A549 (cell line): Measurements from ENCODE around the gene PGAM1. TPM values are rescaled to one million over a fixed set of nuclear protein-coding genes. Genes with fewer than 3 reads are reported as not detected.

ENCODE experiments used
- ATAC-seq, 2 experiments: fragments of 200-7000 bp in 1 of 2; fragments of >200 bp in 1 of 2; cut with Nextera tagmentation in 1 of 2; cut with Tn5 transposase in 1 of 2; 3 replicates each; pipeline versions ENCODE4 v1.8.0 to v1.9.1; 2018 to 2020; ENCODE audit warnings: mild to moderate bottlenecking in 1 of 2, moderate library complexity in 1 of 2
- CTCF ChIA-PET: fragments of 300-600 bp; sonication (Branson Sonifier 250); formaldehyde crosslinking; extraction: SDS; loops from one replicate; lab custom pipeline; 2021; ENCODE audit warnings: antibody characterized with exemption, inconsistent platforms; lab: Yijun Ruan, JAX
- POLR2A ChIA-PET: fragments of 350-600 bp; formaldehyde crosslinking; extraction: SDS; loops from one replicate; lab custom pipeline; 2021; ENCODE audit warnings: antibody characterized with exemption, inconsistent platforms; lab: Yijun Ruan, JAX
- DNase-seq, 2 experiments: peaks; one replicate each; pipeline versions ENCODE4 v3.0.0 to v3.0.0-alpha.2; 2011 to 2016; ENCODE audit warnings: low read depth in 1 of 2, low spot score in 1 of 2
- FAIRE-seq: peaks from 2 replicates; lab custom pipeline; 2011; peaks lifted over from hg19 to GRCh38; lab: Jason Lieb, UNC
- H3K27ac ChIP-seq, 2 experiments: fragments of >200 bp; sonication (Bioruptor Twin); formaldehyde crosslinking; 3 replicates each; pipeline ENCODE4 v1.5.1; 2016 to 2017
- H3K4me1 ChIP-seq: fragments of >200 bp; sonication (Bioruptor Twin); formaldehyde crosslinking; 3 replicates; pipeline ENCODE4 v1.6.1; 2016
- H3K4me2 ChIP-seq: fragments of >200 bp; sonication (Bioruptor Twin); formaldehyde crosslinking; 3 replicates; pipeline ENCODE4 v1.6.1; 2016
- H3K4me3 ChIP-seq: fragments of >200 bp; sonication (Bioruptor Twin); formaldehyde crosslinking; 3 replicates; pipeline ENCODE4 v1.5.1; 2016
- H3K9me3 ChIP-seq: fragments of >200 bp; sonication (Bioruptor Twin); formaldehyde crosslinking; 3 replicates; pipeline ENCODE4 v1.6.1; 2016
- BHLHE40 ChIP-seq: IDR thresholded peaks from 2 replicates; pipeline ENCODE4 v1.6.1; 2012; ENCODE audit warnings: low read depth, low read length, inconsistent platforms
- CBX2 ChIP-seq: fragments of 200-600 bp; sonication (generic); IDR thresholded peaks from 2 replicates; pipeline ENCODE4 v1.6.1; 2016; ENCODE audit warnings: low read depth, mild to moderate bottlenecking, borderline replicate concordance
- CEBPB ChIP-seq, 2 experiments: fragments of >200 bp in 1 of 2; sonication (Bioruptor Twin) in 1 of 2; formaldehyde crosslinking in 1 of 2; IDR thresholded peaks; 2 replicates each; pipeline ENCODE4 v1.6.1; 2012 to 2016
- CHD4 ChIP-seq: fragments of 200-600 bp; sonication (generic); IDR thresholded peaks from 2 replicates; pipeline ENCODE4 v1.6.1; 2016; ENCODE audit warnings: antibody characterized with exemption, mild to moderate bottlenecking, borderline replicate concordance
- EP300 ChIP-seq, 2 experiments: fragments of >200 bp; sonication (Bioruptor Twin); formaldehyde crosslinking; IDR thresholded peaks; 2 replicates in 1 of 2; 3 replicates in 1 of 2; pipeline ENCODE4 v1.6.1; 2016 to 2017
- FOSB ChIP-seq: fragments of 250-450 bp; sonication (Bioruptor Pico); IDR thresholded peaks from 2 replicates; pipeline ENCODE4 v1.5.0; 2020; ENCODE audit warnings: mild to moderate bottlenecking, moderate library complexity
- FOXS1 ChIP-seq: fragments of 250-450 bp; sonication (Bioruptor Pico); IDR thresholded peaks from 2 replicates; pipeline ENCODE4 v1.5.0; 2020; ENCODE audit warnings: mild to moderate bottlenecking, moderate library complexity
- GATA3 ChIP-seq: IDR thresholded peaks from 2 replicates; pipeline ENCODE4 v1.6.1; 2012; ENCODE audit warnings: borderline replicate concordance
- HDAC2 ChIP-seq: fragments of 200-600 bp; sonication (generic); IDR thresholded peaks from 2 replicates; pipeline ENCODE4 v1.6.1; 2016
- HEYL ChIP-seq: fragments of 250-450 bp; sonication (Bioruptor Pico); IDR thresholded peaks from 2 replicates; pipeline ENCODE4 v1.8.0; 2021; ENCODE audit warnings: mild to moderate bottlenecking, moderate library complexity
- HOXB5 ChIP-seq: fragments of 250-450 bp; sonication (Bioruptor Pico); IDR thresholded peaks from 2 replicates; pipeline ENCODE4 v1.5.0; 2020; ENCODE audit warnings: mild to moderate bottlenecking, moderate library complexity
- NFE2L2 ChIP-seq: fragments of 150-350 bp; conservative IDR thresholded peaks from 2 replicates; pipeline ENCODE4 v1.6.1; 2014; ENCODE audit warnings: low read length
- NR3C1 ChIP-seq: fragments of >200 bp; sonication (Bioruptor Twin); formaldehyde crosslinking; IDR thresholded peaks from 3 replicates; pipeline ENCODE4 v1.6.1; 2017
- PHF8 ChIP-seq: fragments of 200-600 bp; sonication (generic); IDR thresholded peaks from 2 replicates; pipeline ENCODE4 v1.6.1; 2016; ENCODE audit warnings: low read depth, mild to moderate bottlenecking, antibody characterized with exemption, moderate library complexity, borderline replicate concordance
- POLR2A ChIP-seq: IDR thresholded peaks from 2 replicates; pipeline ENCODE4 v1.6.1; 2012; ENCODE audit warnings: mild to moderate bottlenecking, low read length
- POLR2AphosphoS2 ChIP-seq: conservative IDR thresholded peaks from 2 replicates; pipeline ENCODE4 v1.6.1; 2012; ENCODE audit warnings: low read length, improper control_type of control experiment, inconsistent platforms
- RCOR1 ChIP-seq: fragments of 150-350 bp; IDR thresholded peaks from 2 replicates; pipeline ENCODE4 v1.6.1; 2014; ENCODE audit warnings: antibody characterized with exemption, low read length, low read depth
- TP53 ChIP-seq: fragments of 250-450 bp; sonication (Bioruptor Pico); IDR thresholded peaks from 2 replicates; pipeline ENCODE4 v1.5.0; 2021; ENCODE audit warnings: mild to moderate bottlenecking, moderate library complexity
- ZC3H11A ChIP-seq: fragments of 450-650 bp; IDR thresholded peaks from 2 replicates; pipeline ENCODE4 v1.6.1; 2014; ENCODE audit warnings: antibody characterized with exemption, mild to moderate bottlenecking
- WGBS: methylation state at CpG from one replicate; pipeline ENCODE4 v1.1.6; 2017; ENCODE audit errors: missing lambda C conversion rate; 5-methylcytosine and 5-hydroxymethylcytosine counted together
- polyA plus RNA-seq, 4 experiments: library from polyadenylated mRNA; depleted of rRNA in 3 of 4; stranded (reverse); fragments of >200 nt; fragmentation: RNase III in 1 of 4; extraction: RNeasy Plus Mini Kit Qiagen cat#74134 plus additional on column Dnase treatment in 1 of 4; gene quantifications; 2 replicates in 3 of 4; 3 replicates in 1 of 4; pipeline ENCODE4 v1.2.3, GENCODE V29; 2011 to 2017
- TF ChIP-seq, protein P1 (sequence below): fragments of 450-650 bp; IDR thresholded peaks from 2 replicates; pipeline ENCODE4 v1.6.1; 2014; ENCODE audit warnings: antibody characterized with exemption
- TF ChIP-seq, protein P2 (sequence below): IDR thresholded peaks from 2 replicates; pipeline ENCODE4 v1.6.1; 2012
- TF ChIP-seq, protein P3 (sequence below): fragments of 150-350 bp; IDR thresholded peaks from 2 replicates; pipeline ENCODE4 v1.6.1; 2014; ENCODE audit warnings: low read depth, mild to moderate bottlenecking, low read length
- TF ChIP-seq, protein P4 (sequence below): fragments of >200 bp; sonication (Bioruptor Twin); formaldehyde crosslinking; IDR thresholded peaks from 3 replicates; pipeline ENCODE4 v1.5.1; 2016
- TF ChIP-seq, protein P5 (sequence below): fragments of >200 bp; sonication (Bioruptor Twin); formaldehyde crosslinking; IDR thresholded peaks from 3 replicates; pipeline ENCODE4 v1.6.1; 2016
- TF ChIP-seq, protein P6 (sequence below): IDR thresholded peaks from 2 replicates; pipeline ENCODE4 v1.6.1; 2012; ENCODE audit warnings: low read depth, borderline replicate concordance
- TF ChIP-seq, protein P7 (sequence below): fragments of 200-600 bp; sonication (generic); IDR thresholded peaks from 2 replicates; pipeline ENCODE4 v1.6.1; 2016; ENCODE audit warnings: antibody characterized with exemption, mild to moderate bottlenecking, moderate library complexity

PGAM1 gene
- polyA plus RNA-seq, 2 of the 4 experiments (the other 2 are of a cell fraction): 459 to 557 TPM

DNA sequence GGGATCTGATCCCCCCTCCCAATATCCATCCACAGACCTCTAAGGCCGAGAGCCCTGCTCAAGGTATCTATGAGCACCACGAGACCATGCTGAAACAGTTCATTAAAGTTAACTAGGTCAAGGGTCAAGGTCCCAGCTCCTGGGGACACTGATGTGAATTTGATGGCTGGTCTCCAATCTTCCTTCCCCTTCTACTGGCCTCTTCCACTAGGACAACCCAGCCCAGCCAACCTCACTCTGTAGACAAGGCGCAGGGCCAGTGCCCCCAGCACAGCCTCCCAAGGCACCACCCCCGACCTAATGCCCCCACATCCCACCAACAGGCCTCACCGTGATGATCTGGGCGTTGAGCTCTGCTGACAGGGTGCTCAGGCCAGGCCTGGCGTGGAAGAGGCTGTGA lies 40.4 kb upstream of the PGAM1 start:
- no peaks in the 10 kb centered on the region for H3K4me1 ChIP-seq
- TF ChIP-seq, protein P1, sequence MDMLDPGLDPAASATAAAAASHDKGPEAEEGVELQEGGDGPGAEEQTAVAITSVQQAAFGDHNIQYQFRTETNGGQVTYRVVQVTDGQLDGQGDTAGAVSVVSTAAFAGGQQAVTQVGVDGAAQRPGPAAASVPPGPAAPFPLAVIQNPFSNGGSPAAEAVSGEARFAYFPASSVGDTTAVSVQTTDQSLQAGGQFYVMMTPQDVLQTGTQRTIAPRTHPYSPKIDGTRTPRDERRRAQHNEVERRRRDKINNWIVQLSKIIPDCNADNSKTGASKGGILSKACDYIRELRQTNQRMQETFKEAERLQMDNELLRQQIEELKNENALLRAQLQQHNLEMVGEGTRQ: no peak
- TF ChIP-seq, protein P2, sequence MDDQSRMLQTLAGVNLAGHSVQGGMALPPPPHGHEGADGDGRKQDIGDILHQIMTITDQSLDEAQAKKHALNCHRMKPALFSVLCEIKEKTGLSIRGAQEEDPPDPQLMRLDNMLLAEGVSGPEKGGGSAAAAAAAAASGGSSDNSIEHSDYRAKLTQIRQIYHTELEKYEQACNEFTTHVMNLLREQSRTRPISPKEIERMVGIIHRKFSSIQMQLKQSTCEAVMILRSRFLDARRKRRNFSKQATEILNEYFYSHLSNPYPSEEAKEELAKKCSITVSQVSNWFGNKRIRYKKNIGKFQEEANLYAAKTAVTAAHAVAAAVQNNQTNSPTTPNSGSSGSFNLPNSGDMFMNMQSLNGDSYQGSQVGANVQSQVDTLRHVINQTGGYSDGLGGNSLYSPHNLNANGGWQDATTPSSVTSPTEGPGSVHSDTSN: no peak
- TF ChIP-seq FOXS1 (CRISPR knock-in tag) (no peak), BHLHE40 (no peak), NR3C1 (no peak), POLR2AphosphoS2 (no peak; the same call in 1 of the 2 replicates), HDAC2 (no peak), GATA3 (no peak), ZC3H11A (no peak), RCOR1 (no peak), CEBPB (IDR thresholded peaks at IDR 0.05) (no peak), HOXB5 (CRISPR knock-in tag) (no peak), CHD4 (no peak)
- TF ChIP-seq, protein P3, sequence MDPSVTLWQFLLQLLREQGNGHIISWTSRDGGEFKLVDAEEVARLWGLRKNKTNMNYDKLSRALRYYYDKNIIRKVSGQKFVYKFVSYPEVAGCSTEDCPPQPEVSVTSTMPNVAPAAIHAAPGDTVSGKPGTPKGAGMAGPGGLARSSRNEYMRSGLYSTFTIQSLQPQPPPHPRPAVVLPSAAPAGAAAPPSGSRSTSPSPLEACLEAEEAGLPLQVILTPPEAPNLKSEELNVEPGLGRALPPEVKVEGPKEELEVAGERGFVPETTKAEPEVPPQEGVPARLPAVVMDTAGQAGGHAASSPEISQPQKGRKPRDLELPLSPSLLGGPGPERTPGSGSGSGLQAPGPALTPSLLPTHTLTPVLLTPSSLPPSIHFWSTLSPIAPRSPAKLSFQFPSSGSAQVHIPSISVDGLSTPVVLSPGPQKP: no peak
- TF ChIP-seq, protein P4, sequence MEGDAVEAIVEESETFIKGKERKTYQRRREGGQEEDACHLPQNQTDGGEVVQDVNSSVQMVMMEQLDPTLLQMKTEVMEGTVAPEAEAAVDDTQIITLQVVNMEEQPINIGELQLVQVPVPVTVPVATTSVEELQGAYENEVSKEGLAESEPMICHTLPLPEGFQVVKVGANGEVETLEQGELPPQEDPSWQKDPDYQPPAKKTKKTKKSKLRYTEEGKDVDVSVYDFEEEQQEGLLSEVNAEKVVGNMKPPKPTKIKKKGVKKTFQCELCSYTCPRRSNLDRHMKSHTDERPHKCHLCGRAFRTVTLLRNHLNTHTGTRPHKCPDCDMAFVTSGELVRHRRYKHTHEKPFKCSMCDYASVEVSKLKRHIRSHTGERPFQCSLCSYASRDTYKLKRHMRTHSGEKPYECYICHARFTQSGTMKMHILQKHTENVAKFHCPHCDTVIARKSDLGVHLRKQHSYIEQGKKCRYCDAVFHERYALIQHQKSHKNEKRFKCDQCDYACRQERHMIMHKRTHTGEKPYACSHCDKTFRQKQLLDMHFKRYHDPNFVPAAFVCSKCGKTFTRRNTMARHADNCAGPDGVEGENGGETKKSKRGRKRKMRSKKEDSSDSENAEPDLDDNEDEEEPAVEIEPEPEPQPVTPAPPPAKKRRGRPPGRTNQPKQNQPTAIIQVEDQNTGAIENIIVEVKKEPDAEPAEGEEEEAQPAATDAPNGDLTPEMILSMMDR: no peak
- TF ChIP-seq, all 56 proteins: peak for 0
- no peak for DNase-seq
- no peak overlapping the region for H3K4me3 ChIP-seq
- H3K4me2 ChIP-seq: no peak overlapping the region
- H3K27ac ChIP-seq: no peak overlapping the region
- ChIA-PET CTCF (no interaction called here), POLR2A (interaction anchor here (0.6 kb wide), 1 partner anchor 302 kb away, joined by 3 read pairs; the partner anchor contains the start of gene AVPI1)
- WGBS: 87% methylated on average over 4 of the region's 7 CpGs
- no peaks in the 10 kb centered on the region for H3K9me3 ChIP-seq
- no peak for FAIRE-seq
- ATAC-seq: no peak; a peak in 1 of 6 replicates

DNA sequence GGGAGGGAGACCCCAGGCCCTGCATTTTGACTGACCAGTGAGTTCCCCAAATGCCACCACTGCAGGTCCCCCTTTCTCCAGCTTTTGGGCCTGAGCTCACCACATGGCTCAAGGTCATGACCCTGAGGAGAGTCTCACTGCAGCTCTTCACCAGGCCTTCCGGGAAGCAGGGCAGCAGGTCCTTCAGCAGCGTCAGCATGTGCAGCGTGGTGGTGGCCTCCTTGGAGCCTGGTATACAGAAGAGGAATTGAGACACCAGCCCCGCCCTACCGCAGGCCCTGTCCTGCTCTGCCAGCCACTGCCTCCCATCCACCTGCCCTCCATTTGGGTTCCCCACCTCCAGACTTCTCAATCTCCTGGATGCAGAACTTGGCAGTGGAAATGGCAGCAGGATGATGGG lies 37.8 kb upstream of the PGAM1 start:
- ChIA-PET CTCF (interaction anchor here (0.7 to 1.7 kb wide), 4 partner anchors 11 to 106 kb away, joined by 3 to 4 read pairs (median 4); no protein-coding TSS in a partner anchor), POLR2A (interaction anchor here (2.4 kb wide), 1 partner anchor 13 kb away, joined by 8 read pairs; the partner anchor contains the start of gene RRP12)
- H3K4me3 ChIP-seq: no peak overlapping the region
- no peak overlapping the region for H3K27ac ChIP-seq
- H3K4me1 ChIP-seq: no peaks in the 10 kb centered on the region
- peak; percentile 4 to 5; a peak in 2 of 6 replicates for ATAC-seq
- 95% methylated on average over 5 of the region's 5 CpGs for WGBS
- TF ChIP-seq, protein P5, sequence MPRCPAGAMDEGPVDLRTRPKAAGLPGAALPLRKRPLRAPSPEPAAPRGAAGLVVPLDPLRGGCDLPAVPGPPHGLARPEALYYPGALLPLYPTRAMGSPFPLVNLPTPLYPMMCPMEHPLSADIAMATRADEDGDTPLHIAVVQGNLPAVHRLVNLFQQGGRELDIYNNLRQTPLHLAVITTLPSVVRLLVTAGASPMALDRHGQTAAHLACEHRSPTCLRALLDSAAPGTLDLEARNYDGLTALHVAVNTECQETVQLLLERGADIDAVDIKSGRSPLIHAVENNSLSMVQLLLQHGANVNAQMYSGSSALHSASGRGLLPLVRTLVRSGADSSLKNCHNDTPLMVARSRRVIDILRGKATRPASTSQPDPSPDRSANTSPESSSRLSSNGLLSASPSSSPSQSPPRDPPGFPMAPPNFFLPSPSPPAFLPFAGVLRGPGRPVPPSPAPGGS: no peak
- TF ChIP-seq GATA3: no peak
- TF ChIP-seq CHD4: no peak
- TF ChIP-seq CBX2: no peak
- TF ChIP-seq FOSB: no peak
- TF ChIP-seq HEYL: no peak
- TF ChIP-seq POLR2A: no peak
- TF ChIP-seq, protein P6, sequence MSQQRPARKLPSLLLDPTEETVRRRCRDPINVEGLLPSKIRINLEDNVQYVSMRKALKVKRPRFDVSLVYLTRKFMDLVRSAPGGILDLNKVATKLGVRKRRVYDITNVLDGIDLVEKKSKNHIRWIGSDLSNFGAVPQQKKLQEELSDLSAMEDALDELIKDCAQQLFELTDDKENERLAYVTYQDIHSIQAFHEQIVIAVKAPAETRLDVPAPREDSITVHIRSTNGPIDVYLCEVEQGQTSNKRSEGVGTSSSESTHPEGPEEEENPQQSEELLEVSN: no peak
- TF ChIP-seq PHF8: no peak
- no peak for TF ChIP-seq TP53 (CRISPR knock-in tag)
- TF ChIP-seq POLR2AphosphoS2: no peak
- no peak for TF ChIP-seq EP300 (IDR thresholded peaks at IDR 0.05)
- TF ChIP-seq, protein P7, sequence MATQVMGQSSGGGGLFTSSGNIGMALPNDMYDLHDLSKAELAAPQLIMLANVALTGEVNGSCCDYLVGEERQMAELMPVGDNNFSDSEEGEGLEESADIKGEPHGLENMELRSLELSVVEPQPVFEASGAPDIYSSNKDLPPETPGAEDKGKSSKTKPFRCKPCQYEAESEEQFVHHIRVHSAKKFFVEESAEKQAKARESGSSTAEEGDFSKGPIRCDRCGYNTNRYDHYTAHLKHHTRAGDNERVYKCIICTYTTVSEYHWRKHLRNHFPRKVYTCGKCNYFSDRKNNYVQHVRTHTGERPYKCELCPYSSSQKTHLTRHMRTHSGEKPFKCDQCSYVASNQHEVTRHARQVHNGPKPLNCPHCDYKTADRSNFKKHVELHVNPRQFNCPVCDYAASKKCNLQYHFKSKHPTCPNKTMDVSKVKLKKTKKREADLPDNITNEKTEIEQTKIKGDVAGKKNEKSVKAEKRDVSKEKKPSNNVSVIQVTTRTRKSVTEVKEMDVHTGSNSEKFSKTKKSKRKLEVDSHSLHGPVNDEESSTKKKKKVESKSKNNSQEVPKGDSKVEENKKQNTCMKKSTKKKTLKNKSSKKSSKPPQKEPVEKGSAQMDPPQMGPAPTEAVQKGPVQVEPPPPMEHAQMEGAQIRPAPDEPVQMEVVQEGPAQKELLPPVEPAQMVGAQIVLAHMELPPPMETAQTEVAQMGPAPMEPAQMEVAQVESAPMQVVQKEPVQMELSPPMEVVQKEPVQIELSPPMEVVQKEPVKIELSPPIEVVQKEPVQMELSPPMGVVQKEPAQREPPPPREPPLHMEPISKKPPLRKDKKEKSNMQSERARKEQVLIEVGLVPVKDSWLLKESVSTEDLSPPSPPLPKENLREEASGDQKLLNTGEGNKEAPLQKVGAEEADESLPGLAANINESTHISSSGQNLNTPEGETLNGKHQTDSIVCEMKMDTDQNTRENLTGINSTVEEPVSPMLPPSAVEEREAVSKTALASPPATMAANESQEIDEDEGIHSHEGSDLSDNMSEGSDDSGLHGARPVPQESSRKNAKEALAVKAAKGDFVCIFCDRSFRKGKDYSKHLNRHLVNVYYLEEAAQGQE: no peak
- TF ChIP-seq RCOR1: no peak
- TF ChIP-seq NFE2L2: no peak
- no peak for TF ChIP-seq NR3C1
- TF ChIP-seq, all 56 proteins: peak for 0
- Histone ChIP-seq H3K4me2 (no peak overlapping the region), H3K9me3 (no peaks in the 10 kb centered on the region)
- FAIRE-seq: no peak
- DNase-seq: no peak
